ENCODE measurements around the gene ZBTB20.

ZBTB20 gene

DNA sequence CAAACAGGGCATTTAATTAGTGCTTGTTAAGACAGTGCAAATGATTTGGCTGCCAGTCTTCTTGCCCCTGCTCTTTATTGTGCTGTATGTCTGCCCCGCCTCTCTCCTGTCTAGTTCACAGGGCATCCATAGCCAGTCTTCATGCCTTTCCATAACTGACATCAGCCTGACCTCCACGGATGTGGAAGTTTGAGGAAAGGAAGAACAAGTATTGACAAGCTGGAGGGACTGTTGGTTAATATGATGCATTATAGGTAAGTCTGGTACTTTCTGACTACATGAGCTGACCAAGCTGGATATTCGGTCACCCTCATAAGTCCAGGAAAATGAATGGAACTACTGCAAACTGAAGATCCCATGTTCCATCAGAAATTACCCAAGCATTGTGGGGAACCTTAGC is 527.3 kb downstream of the ZBTB20 start:
- DNase-seq: no peak

DNA sequence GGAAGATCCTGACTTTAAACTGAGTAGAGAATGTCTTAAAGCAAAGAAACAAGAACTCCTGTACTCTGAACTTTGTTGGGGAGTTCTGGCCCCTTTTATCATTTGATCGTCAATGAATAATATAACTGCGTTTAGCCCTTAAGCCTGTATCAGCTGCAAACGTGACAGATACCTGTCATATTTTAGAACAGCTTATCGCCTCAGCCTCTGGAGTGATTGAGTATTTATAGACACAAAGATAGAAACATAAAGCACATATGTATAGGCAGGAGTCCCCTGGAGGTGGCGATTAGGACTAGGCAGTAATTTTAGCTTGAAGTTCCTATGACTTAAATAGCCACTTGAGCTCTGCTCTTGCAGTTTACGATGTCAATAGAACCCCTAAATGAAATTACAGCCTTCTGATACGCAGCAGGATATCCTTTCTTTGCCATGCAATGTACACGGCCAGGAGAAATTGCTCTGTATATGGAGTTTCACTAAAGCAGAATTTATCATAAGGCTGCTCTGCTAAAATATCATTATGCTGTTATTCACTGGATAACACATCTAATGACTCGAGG is 531.5 kb downstream of the ZBTB20 start:
- no peak for DNase-seq

DNA sequence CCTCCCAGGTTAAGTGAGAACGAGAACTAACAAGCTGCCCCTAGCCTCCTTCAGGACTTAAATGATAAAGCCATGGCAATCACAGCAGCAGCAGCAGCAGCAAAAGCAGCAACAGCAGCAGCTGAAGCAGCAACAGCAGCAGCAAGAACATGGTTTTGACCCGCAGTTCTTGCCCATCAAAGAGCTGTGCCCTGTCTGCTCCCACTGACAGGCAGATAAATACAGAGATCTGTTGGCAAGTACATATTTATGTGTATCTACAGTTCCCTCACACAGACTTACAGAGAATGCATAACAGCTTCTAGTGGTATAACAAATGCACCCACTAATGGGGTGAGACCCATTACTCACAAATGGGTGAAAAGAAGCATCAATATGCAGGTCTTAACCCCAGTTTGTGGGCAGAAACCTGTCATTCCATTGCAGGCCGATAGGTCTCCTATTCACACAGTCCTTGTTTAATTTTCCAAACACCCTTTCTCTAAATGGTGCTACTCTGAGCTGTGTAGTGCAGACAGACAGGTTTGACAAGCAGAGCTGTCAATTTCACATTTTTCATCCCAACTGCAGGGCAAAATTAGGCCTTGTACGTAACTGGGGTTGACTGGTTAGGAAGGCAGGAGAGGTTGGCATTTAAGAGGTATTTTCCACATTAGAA is 537.0 kb downstream of the ZBTB20 start:
- no peak for DNase-seq

DNA sequence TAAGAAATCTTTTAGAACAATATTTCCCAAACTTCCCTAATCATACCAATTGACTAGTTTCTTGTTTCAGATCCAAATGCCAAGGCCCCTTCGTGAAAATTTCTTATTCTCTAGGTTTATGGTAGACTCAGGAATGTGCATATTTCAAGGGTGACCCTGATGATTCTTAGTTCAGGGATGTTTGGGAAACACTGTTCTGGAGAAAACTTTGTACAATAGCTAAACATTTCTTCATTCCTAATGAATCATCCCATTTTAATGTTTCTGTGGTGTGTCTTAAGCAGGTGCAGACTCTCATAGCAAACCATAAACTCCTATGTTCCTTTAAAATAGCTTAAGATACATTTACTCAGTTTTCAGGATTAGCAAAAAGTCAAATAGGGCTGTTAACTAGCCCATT is 538.8 kb downstream of the ZBTB20 start:
- DNase-seq: peak; percentile 97

DNA sequence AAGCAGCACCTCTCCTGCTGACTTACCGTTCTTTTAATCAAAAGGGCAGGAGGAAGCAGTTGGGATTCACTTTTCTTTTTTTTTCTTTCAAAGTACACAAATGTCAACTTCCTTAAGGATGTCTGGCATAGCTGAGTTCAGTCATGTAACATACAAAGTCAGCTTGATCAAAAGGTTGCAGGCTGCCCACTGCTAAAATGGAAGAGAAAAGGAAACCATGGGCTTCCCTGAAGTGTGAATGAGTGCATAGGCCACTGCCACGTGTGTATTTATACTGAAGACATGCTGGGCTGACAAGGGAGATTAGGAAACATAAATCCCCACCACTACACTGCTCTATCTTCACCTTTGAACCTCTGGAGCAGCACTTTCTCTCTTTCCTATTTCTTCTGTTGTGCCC is 540.8 kb downstream of the ZBTB20 start:
- no peak for DNase-seq

DNA sequence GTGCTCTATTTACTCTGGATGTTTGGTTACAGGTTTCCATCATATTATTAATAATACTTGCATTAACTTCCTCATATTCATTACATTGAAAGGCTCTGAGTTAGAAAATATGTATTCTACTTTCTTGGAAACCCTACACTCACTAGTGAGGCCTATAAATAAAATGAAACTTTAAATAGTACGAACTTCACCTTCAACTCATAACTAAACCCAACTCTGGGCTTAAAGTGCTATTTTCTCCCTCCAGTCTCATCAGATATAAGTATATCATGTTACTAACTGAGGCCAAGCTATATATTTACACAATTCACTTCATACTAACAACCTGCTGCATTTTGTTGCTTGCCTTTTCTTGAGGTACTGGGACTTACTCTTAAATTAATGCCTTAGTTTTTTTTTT is 546.5 kb downstream of the ZBTB20 start:
- no peak for DNase-seq

DNA sequence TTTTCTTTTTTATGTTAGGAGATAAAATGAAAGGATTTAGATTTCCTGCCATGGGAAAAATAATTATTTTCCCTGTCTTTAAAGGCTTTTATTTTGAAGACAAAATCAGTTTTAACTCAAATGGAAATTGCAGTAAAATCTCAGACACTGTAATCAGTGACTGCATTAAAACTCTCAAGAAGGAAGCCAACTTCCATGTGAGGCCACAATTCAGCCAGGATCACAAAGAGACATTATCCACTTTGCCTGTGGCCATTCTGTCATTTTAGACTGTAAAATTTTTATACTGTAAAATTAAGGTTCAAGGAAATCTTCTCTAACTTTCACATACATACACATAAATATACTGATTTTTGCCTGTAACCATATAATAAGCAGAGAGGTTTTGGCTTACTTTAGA is 549.2 kb downstream of the ZBTB20 start:
- no peak for DNase-seq

DNA sequence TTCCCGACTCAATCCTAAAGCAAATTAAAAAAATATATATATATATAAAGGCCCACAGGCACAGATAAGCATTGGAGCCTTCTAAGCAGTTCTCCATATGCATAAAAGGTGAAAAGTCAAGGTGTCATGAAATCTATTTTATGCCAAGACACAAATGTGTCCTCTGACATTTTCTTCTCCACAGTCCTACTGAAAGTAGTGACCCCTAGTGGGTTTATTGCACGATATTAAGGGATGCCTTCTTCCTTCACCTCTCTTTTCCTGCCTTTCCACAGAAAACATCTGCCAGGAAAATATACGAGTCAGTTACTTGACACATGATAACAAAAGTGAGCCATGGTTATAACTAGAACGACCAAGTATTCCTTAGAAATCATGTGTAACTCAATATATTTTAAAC is 550.1 kb downstream of the ZBTB20 start:
- DNase-seq: peak; percentile 44

DNA sequence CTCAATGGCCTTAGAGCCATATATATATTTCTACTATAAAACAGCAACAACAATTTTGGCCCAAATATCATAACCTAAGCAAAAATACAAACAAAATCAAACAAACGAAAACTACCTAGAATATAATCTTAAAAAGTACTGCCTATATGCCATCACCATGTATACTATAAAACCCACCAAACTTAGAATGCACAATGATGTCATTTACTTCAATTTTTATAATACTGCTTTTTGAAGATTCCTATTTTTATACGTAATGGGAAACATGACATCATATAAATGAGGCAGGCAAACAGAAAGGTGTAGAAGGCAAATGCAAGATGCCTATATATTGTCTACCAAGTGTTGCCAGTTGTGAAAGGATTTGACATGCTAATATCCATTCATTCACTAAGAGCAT is 550.9 kb downstream of the ZBTB20 start:
- no peak for DNase-seq

DNA sequence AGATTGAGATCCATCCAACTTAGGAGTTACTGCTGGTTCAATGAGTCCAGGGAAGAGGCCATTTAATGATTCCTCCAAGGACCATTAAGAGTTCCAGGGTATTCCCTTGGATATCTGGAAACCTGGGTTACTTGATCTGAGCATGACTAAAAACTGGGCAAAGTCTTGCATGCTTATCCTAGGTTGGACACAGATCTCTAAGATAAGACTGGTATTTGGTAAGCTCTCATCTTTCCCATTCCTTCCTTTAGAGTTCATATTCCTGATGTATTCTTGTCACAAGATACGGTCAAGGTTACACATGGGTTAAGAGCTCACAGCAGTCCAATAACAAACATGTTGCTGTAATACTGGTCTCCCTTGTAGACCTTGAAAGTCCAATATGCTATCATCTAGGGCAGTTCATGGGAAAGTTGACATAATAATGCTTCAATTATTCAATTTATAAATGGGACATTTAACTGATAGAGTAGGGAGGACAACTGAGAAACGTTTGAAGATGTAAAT is 551.5 kb downstream of the ZBTB20 start:
- no peak for DNase-seq

DNA sequence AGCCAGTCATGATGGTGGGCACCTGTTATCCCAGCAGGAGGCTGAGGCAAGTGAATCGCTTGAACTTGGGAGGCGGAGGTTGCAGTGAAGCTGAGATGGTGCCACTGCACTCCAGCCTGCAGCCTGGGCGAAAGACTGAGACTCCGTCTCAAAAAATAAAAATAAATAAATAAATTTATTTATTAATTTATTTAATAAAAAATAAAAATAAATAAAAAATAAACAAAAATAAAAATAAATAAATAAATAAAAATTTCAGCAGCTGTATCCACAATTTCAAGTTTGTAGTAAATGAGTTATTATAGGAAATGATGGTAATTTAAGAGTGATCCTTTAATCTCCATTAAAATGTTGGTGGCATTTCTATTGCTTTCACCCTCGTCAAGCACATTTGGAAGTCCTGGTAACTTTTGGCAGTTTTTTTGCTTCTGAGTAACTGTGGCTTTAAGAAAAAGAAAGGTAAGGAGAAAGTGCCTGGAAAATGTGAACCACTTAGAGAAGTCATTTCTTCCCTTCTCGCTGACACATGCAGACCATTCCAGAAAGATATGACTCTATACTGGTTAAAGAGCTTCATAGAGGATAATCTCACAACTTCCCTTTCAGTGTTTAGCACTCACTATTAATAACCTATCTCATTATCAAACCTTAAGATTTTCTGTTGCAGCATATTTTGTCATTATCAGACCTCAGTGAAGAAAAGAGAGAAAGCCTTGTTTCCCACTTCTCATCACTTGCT is 556.6 kb downstream of the ZBTB20 start:
- DNase-seq: no peak

DNA sequence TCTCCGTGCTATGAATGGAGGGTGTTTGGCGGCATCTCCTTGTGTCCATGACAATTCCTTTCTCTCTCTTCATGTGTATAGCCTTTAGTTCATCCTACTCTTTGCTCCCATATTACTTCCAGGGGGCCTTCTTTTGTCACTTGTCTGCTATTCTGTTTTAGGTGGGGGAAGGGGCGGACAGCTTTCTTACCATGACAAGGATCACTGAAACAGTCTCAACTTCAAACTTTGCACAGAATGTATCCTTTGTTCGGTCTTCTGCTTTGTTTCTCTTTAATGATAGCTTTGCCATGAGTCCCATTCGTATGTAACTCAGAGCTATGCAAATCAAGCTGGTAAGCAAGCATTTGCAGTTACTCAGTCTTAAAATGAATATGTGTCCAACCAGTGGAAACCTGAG is 559.1 kb downstream of the ZBTB20 start:
- no peak for DNase-seq

DNA sequence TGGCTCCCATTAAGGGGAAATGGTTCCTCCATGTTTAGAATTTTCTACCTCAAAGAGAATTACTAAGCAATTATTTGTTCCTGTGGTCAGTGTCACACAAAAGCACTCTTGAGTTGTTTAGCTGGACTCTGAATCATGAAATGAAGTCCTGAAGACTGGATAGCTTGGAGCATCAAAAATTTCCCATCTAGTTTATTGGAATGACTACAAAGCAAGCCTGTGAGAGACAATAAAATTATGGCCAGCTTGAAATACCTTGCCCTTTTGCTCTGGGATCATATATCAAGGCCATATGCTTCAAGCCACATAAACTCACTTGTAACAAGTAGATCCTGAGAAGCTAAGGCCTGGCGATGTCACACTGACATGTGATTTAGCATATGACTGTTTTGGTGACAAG is 561.0 kb downstream of the ZBTB20 start:
- no peak for DNase-seq

DNA sequence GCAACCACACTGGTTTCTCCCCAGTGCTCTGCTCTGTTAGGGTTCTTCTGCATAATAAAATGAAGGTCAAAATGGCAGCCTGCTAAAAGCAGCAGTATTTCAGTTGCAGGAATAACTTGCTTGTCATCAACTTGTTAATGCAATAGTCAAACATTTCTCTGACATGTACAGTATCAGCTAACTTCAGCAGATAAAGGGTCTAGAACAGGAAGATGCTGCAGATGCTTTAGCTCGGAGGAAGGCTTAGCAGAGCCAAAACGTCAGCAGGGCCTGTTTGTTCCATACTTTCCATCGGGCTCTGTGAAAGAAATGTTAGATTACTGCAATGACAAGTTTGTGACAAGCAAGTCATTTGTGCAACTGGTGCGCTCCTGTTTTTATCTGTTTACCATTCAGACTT is 561.4 kb downstream of the ZBTB20 start:
- no peak for DNase-seq

DNA sequence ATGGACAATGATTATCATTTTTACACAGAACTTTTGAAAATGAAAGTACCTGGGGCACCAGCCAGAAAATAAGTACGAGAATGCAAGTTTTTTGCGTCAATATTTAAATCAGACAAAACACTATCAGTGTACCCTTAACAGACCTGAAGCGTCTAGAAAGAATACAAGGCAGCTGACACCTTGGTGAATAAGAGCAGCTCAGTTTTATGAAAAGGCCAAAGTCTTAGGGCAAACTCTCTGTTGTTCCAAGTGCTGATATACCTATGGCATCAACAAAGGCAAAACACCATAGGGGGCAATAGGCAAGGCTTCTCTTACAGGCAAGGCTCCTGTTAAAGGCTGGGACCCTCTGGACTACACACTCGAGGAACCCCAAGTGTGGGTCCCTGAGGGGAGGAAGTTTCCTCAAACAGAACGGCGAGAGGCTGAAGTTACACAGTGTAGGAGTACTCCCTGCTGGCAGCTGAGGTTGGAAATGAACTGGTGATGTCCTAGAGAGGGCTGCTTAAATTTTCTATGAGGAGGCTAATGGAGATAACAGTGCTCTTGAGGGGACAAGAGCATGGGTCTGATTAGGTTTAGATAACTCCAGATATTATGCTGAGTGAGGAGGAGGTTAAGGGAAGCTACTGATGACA is 562.2 kb downstream of the ZBTB20 start:
- DNase-seq: no peak

DNA sequence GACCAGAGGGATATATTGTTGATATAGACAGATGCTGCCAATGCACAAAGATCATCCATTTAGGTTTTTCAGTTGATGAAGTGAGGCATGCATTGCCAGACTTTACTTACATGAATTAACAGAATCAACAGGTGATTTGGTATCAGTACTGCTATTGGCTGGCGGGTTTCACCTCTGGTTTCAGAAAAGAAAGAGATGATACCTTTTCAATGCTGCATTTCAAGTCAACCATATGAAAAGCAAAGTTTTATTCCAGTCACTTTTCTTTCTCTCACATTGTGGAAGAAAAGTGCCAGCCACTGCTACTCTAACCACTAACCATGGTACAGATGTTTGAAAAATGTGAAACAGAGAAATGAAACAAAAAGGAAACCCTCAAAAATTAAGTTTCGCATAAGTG is 564.2 kb downstream of the ZBTB20 start:
- no peak for DNase-seq

DNA sequence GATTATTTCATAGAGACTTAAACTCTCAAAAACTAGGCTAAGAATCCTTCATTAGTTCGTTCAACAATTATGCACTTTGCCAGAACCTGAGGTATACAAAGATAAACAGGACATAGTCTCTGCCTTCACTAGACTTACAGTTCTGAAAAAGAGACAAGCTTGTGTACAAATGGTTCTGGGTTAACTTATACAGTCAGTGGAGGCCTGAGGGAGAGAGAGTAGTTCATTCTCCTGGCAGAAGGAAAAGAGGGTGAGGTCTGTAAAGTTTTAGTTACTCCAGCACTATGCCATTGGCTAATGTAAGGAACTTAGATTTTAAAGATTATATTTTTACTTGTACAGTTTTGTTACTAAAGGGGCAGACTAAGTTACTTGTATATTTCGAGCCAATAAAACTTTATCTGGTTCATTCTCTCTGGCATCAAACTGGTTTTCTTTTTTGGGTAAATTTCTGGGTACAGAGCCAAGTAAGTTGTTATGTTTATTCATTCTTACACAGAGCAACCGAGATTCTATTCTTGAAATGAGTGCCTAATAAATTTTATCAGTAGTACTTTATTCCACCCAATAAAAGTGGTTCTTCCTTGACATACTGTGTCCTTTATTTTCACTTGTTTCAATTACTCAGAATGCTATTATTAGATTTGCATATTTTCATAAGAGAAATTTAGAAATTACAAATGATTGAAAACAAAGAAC is 574.6 kb downstream of the ZBTB20 start:
- no peak for DNase-seq

DNA sequence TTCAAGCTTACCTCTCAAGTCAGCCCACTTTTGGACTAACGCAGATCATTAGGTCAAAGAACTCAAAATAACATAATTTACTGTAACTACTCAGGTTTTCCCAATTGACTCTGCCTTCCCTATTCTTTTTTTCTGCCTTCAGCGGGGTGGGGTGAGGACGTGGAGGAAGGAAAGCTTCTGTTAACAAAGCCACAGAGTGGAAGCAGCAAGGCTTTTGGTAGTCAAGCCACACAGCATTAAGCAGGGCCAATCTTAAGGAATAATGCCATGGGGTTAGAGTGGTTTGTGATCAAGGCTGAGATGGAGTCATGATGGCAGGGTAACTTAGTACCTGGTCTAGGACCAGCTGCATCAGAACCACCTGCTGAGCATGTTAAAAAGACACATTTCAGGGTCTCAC is 575.7 kb downstream of the ZBTB20 start:
- no peak for DNase-seq

DNA sequence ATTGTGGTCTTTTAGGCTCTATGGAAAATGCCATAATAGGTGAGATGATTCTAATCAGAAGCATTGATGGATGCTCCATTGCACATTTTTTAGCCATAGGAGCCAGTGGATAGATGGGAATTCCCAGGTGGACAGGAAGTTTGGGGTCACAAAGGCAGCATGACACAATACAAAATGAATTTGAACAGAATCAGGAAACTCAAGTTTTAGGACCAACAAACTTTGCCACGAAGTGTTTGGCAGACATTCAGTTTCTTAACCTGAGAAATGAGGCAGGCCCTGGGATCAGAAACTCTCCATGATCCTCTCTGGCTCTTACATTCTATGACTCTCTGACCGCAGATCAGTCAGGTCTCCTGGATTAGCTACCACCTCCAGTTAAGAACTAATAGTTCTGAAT is 577.9 kb downstream of the ZBTB20 start:
- DNase-seq: peak; percentile 22

DNA sequence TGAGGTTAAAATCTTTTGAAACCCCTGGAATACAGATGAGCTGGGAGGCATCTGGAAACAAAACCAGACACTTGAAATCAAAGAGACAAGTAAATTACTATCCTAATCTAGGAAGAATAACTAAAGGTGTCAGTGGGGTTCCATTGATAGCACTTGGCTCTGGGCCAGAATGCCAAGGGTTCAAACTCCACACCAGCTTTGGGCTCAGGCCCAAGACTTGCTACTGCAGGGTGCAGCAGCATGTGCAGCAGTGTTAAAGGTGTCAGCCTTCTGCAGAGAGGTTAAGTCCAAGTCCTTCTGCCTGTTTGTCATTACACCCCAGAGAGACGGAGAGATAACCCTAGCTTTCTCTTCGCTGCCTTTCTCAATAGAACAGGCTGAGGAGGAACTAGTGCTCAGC is 579.3 kb downstream of the ZBTB20 start:
- no peak for DNase-seq

DNA sequence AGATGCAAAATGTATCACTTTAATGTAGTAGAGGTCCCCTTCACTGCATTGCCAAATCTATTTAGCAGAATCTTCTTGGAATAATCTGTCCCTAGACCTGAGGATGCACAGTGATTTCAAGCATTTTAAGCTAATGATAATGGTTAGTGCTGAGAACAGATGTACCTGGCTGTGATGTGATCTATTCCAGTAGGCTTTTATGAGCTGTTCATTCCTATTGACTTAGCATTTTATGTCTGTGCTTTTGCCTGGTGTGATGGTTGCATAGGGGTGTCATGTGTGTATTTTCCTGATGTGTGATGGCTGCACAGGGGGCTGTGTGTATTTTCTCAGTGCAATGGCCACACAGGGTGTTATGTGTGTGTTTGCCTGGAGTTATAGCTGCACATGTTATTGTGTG is 580.3 kb downstream of the ZBTB20 start:
- DNase-seq: no peak

DNA sequence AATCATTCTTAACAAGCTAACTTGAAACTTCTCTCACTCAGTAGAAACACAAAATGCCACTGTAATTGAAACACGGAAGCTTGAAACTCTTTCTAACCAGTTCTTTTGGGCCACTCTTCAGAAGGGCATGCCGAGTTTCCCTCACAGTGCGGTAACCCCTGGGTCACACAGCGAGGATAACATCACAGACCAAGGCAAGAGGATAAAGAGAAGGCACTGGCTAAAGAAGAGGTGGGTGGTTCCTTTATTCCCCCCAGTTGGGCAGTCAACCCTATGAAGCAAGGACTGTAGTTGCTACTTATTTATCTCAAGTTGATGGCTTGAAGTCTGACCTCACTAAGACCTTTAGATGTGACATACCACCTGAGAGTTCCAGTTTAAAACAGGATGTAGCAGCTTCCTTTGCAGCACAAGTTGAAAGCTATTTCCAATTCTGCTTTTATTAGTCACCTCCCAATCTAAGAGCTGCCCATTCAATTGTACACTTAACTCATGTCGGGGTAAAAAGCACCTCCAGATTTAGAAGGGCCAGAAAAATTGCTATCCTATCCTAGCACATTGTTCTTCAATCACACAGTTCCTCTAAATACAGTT is 580.8 kb downstream of the ZBTB20 start:
- no peak for DNase-seq

DNA sequence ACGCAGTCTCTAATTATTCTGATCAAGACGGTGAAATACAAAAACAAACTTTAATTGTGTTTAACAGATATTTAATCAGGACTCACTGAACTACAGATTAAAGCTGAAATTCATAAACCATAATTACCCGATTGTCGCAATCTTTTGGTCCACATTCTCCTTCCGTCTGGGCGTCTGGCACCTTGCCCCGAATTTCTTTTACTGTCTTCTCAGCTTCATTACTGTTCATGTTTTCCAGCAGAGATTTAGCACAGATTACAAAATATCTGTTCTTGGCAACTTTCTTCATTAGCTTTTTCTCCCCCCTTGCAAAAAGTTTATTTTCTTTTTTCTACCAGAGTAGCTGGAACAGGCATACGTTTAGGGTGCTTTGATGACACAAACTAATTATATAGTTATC is 581.9 kb downstream of the ZBTB20 start:
- no peak for DNase-seq
